DOHH2 (cell line): ENCODE data around the gene ADIPOQ.

Source experiments
- EZH2phosphoT487 ChIP-seq: fragments of 200-600 bp; sonication (generic); IDR thresholded peaks from 2 replicates; pipeline ENCODE4 v1.6.1; 2017; ENCODE audit warnings: borderline replicate concordance, mild to moderate bottlenecking, antibody characterized with exemption, low read length, moderate library complexity, mixed read lengths
- TF ChIP-seq, protein P1 (sequence below): fragments of 200-600 bp; sonication (generic); IDR thresholded peaks from one replicate; pipeline ENCODE4 v1.5.1; 2014; ENCODE audit warnings: antibody characterized with exemption, mild to moderate bottlenecking, low read depth, low read length; ENCODE audit not compliant: poor library complexity, severe bottlenecking

DNA sequence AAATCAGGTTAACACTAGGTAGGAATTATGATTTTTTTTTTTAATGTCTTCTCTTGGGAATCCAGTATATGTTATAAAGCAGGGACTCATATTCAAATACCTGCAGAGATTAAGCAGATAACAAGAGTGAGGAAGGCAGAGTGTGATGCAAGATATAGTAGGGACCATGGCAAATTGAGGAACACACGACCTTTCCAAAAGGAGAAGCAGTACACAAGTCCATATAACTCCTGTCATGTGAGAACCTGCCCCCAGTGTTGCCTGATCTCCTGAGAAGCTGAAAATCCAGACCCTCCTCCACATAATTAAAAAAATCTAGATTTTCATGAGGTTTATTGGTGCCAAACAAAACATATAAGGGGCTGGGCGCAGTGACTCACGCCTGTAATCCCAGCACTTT, 39.8 kb upstream of the ADIPOQ start:
- TF ChIP-seq, protein P1, sequence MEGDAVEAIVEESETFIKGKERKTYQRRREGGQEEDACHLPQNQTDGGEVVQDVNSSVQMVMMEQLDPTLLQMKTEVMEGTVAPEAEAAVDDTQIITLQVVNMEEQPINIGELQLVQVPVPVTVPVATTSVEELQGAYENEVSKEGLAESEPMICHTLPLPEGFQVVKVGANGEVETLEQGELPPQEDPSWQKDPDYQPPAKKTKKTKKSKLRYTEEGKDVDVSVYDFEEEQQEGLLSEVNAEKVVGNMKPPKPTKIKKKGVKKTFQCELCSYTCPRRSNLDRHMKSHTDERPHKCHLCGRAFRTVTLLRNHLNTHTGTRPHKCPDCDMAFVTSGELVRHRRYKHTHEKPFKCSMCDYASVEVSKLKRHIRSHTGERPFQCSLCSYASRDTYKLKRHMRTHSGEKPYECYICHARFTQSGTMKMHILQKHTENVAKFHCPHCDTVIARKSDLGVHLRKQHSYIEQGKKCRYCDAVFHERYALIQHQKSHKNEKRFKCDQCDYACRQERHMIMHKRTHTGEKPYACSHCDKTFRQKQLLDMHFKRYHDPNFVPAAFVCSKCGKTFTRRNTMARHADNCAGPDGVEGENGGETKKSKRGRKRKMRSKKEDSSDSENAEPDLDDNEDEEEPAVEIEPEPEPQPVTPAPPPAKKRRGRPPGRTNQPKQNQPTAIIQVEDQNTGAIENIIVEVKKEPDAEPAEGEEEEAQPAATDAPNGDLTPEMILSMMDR = no peak
- no peak for TF ChIP-seq EZH2phosphoT487
